Measurements from ENCODE around the gene SIRPA.

The SIRPA gene

GRCh38 chr20:1867495-1868260, 27.5 kb upstream of the SIRPA start:
- no peak for DNase-seq
- intact Hi-C loops (cut with DNase I): no loop called here

GRCh38 chr20:1868856-1869255, 26.4 kb upstream of the SIRPA start:
- intact Hi-C loops (cut with DNase I): no loop called here
- DNase-seq: no peak

- no peak for DNase-seq
- intact Hi-C loops (cut with DNase I): no loop called here
These were observed 24.9 kb upstream of the SIRPA start for GRCh38 chr20:1870323-1870722.

GRCh38 chr20:1870792-1871550, 24.2 kb upstream of the SIRPA start:
- no peak for DNase-seq
- intact Hi-C loops (cut with DNase I): no loop called here

- peak in 16 of 42 donors; percentile 41 to 79 (median 62) for DNase-seq
- intact Hi-C loops (cut with DNase I): no loop called here
These were observed 23.3 kb upstream of the SIRPA start for GRCh38 chr20:1871807-1872458.

- DNase-seq: no peak
- intact Hi-C loops (cut with DNase I): no loop called here
These were observed 22.6 kb upstream of the SIRPA start for GRCh38 chr20:1872459-1873097.

- DNase-seq: no peak
These were observed 20.6 kb upstream of the SIRPA start for GRCh38 chr20:1874450-1875182.

GRCh38 chr20:1875183-1875554, 20.0 kb upstream of the SIRPA start:
- no peak for DNase-seq
- intact Hi-C loops (cut with DNase I): no loop called here

More at GRCh38 chr20:1874450-1875182, 20.6 kb upstream of the SIRPA start:
- intact Hi-C loops (cut with DNase I): no loop called here

GRCh38 chr20:1875762-1876161, 19.4 kb upstream of the SIRPA start:
- intact Hi-C loops (cut with DNase I): no loop called here
- no peak for DNase-seq

GRCh38 chr20:1876217-1876921, 18.8 kb upstream of the SIRPA start:
- intact Hi-C loops (cut with DNase I): no loop called here
- DNase-seq: no peak

- intact Hi-C loops (cut with DNase I): no loop called here
These were observed 18.1 kb upstream of the SIRPA start for GRCh38 chr20:1876975-1877608.

GRCh38 chr20:1877609-1878200, 17.5 kb upstream of the SIRPA start:
- intact Hi-C loops (cut with DNase I): no loop called here
- peak in 10 of 42 donors; percentile 47 to 79 (median 64) for DNase-seq

More at GRCh38 chr20:1876975-1877608, 18.1 kb upstream of the SIRPA start:
- DNase-seq: no peak

- intact Hi-C loops (cut with DNase I): no loop called here
- no peak for DNase-seq
These were observed 15.8 kb upstream of the SIRPA start for GRCh38 chr20:1879369-1879768.

GRCh38 chr20:1879934-1880333, 15.3 kb upstream of the SIRPA start:
- intact Hi-C loops (cut with DNase I): no loop called here

GRCh38 chr20:1880529-1881239, 14.5 kb upstream of the SIRPA start:
- no peak for DNase-seq
- intact Hi-C loops (cut with DNase I): no loop called here

More at GRCh38 chr20:1879934-1880333, 15.3 kb upstream of the SIRPA start:
- DNase-seq: no peak

- intact Hi-C loops (cut with DNase I): no loop called here
- DNase-seq: peak in 31 of 42 donors; percentile 38 to 88 (median 66)
These were observed 13.9 kb upstream of the SIRPA start for GRCh38 chr20:1881240-1881835.
